Measurements from ENCODE around the gene ATF7. TPM values are rescaled to one million over a fixed set of nuclear protein-coding genes. Genes with fewer than 3 reads are reported as not detected.

Gene ATF7
- total and polyA plus RNA-seq, 9 of the 15 experiments (the other 6 are each of a cell fraction or from before 2014, with no cell fraction given): 10.6 to 30.4 (median 20.7) TPM

DNA sequence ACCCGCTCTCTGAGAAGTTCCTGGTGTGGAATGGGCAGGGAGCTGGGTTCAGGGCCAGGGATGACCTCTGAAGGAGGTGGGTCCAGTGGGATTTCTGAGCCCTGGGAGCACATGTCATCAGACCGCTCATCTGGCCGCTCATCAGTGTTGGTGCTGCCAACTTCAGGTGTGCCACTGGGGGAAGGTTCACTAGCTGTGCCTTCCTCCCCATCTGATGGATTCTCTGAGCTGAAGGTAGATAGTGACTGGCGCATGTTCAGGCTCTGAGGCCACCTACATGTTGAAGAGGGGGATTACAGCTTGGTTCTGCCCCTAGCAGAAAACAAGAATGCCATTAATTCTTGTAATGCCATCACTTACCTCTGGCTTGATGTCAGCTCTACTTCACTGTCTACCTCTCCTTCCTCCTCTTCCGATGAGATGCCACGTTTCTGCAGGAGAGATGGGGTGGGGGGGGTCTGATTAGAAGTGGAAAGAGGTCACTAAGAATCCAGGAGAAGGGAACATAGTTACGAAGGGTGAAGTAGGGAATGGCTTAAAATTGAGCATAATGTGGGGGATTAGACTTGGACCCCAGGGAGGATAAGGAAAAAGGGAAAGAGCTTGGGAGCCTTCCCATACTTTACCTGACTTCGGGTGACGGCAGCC is 144.1 kb downstream of the ATF7 start (continued):
- 0 out of 2 replicates have a peak, but pooled peaks have one; percentile 2 for TF ChIP-seq PML (IDR thresholded peaks at IDR 0.05; ENCODE audit: low read length)
- no peak for TF ChIP-seq ZNF140 (CRISPR knock-in tag; IDR thresholded peaks at IDR 0.05)
- TF ChIP-seq HNRNPL (IDR thresholded peaks at IDR 0.05; ENCODE audit: low read depth, low read length): no peak
- TF ChIP-seq, protein P1, sequence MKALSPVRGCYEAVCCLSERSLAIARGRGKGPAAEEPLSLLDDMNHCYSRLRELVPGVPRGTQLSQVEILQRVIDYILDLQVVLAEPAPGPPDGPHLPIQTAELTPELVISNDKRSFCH (CRISPR knock-in tag; IDR thresholded peaks at IDR 0.05): no peak
- TF ChIP-seq, protein P1 (tag; IDR thresholded peaks at IDR 0.05): no peak
- no peak for TF ChIP-seq GATAD2B (IDR thresholded peaks at IDR 0.05; ENCODE audit: borderline replicate concordance)
- TF ChIP-seq, protein P2, sequence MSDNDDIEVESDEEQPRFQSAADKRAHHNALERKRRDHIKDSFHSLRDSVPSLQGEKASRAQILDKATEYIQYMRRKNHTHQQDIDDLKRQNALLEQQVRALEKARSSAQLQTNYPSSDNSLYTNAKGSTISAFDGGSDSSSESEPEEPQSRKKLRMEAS (CRISPR knock-in tag; IDR thresholded peaks at IDR 0.05): peak; percentile 27
- TF ChIP-seq ZNF76 (CRISPR knock-in tag; IDR thresholded peaks at IDR 0.05; ENCODE audit: borderline replicate concordance): no peak
- peak; percentile 72 for TF ChIP-seq SUPT5H (IDR thresholded peaks at IDR 0.05)
- TF ChIP-seq NCOR1 (IDR thresholded peaks at IDR 0.05): 0 out of 2 replicates have a peak, but pooled peaks have one; percentile 9
- TF ChIP-seq NRF1 (conservative IDR thresholded peaks at IDR 0.05 in 1 of 2, IDR thresholded peaks at IDR 0.05 in 1 of 2): 0 out of 4 replicates have a peak, but pooled peaks of 1 of the 2 experiments have one; percentile 14
- TF ChIP-seq, protein P3, sequence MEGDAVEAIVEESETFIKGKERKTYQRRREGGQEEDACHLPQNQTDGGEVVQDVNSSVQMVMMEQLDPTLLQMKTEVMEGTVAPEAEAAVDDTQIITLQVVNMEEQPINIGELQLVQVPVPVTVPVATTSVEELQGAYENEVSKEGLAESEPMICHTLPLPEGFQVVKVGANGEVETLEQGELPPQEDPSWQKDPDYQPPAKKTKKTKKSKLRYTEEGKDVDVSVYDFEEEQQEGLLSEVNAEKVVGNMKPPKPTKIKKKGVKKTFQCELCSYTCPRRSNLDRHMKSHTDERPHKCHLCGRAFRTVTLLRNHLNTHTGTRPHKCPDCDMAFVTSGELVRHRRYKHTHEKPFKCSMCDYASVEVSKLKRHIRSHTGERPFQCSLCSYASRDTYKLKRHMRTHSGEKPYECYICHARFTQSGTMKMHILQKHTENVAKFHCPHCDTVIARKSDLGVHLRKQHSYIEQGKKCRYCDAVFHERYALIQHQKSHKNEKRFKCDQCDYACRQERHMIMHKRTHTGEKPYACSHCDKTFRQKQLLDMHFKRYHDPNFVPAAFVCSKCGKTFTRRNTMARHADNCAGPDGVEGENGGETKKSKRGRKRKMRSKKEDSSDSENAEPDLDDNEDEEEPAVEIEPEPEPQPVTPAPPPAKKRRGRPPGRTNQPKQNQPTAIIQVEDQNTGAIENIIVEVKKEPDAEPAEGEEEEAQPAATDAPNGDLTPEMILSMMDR (IDR thresholded peaks at IDR 0.05 in 2 of 3, conservative IDR thresholded peaks at IDR 0.05 in 1 of 3; ENCODE audit: insufficient read depth in 2 of 3, low read depth in 1 of 3, low read length in 3 of 3): peak; percentile 22 to 37 (median 31); a peak in 5 of 6 replicates

Measured in K562 (cell line).